Endothelial cell of umbilical vein (primary cell): ENCODE measurements around the gene STK11IP. TPM values are rescaled to one million over a fixed set of nuclear protein-coding genes. Genes with fewer than 3 reads are reported as not detected.

Source experiments
- BruUV-seq: library from RNA; stranded (reverse); fragments of 400-500 nt; replicated peaks from 2 replicates; lab custom pipeline; 2021; lab: Mats Ljungman, UMichigan
- CTCF ChIA-PET: fragments of 300-600, 350-600 bp; sonication (Branson Sonifier 250); formaldehyde crosslinking; loops from one replicate; lab custom pipeline; 2021; ENCODE audit warnings: antibody characterized with exemption, inconsistent platforms; lab: Charles Lee
- POLR2A ChIA-PET: fragments of 300-600, 350-600 bp; sonication (Branson Sonifier 250); formaldehyde crosslinking; loops from one replicate; lab custom pipeline; 2021; ENCODE audit warnings: antibody characterized with exemption, inconsistent platforms; lab: Charles Lee
- DNase-seq: peaks from one replicate; pipeline ENCODE4 v3.0.0-alpha.2; 2011; ENCODE audit warnings: low read depth, low spot score
- FAIRE-seq: peaks from 2 replicates; lab custom pipeline; 2011; peaks lifted over from hg19 to GRCh38; lab: Jason Lieb, UNC
- H2AFZ ChIP-seq: 2 replicates; pipeline ENCODE4 v1.6.0; 2012; ENCODE audit warnings: low read depth, low read length, control low read depth, inconsistent platforms
- H3K27ac ChIP-seq: 2 replicates; pipeline ENCODE4 v1.5.1; 2011; ENCODE audit warnings: low read depth, mild to moderate bottlenecking, control low read depth, low read length, moderate library complexity; ENCODE audit not compliant: insufficient read depth
- H3K27me3 ChIP-seq, 2 experiments: 2 replicates each; pipeline versions ENCODE4 v1.6.0 to v1.6.1; 2011; ENCODE audit warnings: low read length in 2 of 2, mixed read lengths in 1 of 2; ENCODE audit not compliant: control insufficient read depth in 2 of 2, insufficient read depth in 2 of 2
- H3K36me3 ChIP-seq, 2 experiments: 2 replicates in 1 of 2; 3 replicates in 1 of 2; pipeline ENCODE4 v1.5.1; 2011; ENCODE audit warnings: low read length in 2 of 2, mild to moderate bottlenecking in 1 of 2, moderate library complexity in 1 of 2; ENCODE audit not compliant: control insufficient read depth in 2 of 2, insufficient read depth in 2 of 2; ENCODE audit errors: extremely low read depth in 1 of 2
- H3K4me1 ChIP-seq: 3 replicates; pipeline ENCODE4 v1.5.1; 2011; ENCODE audit warnings: mild to moderate bottlenecking, low read length; ENCODE audit not compliant: control insufficient read depth, insufficient read depth; ENCODE audit errors: extremely low read depth
- H3K4me2 ChIP-seq: 2 replicates; pipeline ENCODE4 v1.6.1; 2011; ENCODE audit warnings: low read length, control low read depth, mixed read lengths; ENCODE audit not compliant: insufficient read depth
- H3K4me3 ChIP-seq, 3 experiments: fragments of 200-600 bp in 1 of 3; sonication (generic), shearing (Covaris generic) in 1 of 3; replicated peaks in 1 of 3; 2 replicates each; pipeline ENCODE4 v1.5.1; 2011 to 2016; ENCODE audit warnings: control low read depth in 3 of 3, low read length in 3 of 3, mild to moderate bottlenecking in 2 of 3, inconsistent platforms in 1 of 3, low read depth in 1 of 3, moderate library complexity in 1 of 3; ENCODE audit not compliant: insufficient read depth in 1 of 3
- H3K79me2 ChIP-seq: 2 replicates; pipeline ENCODE4 v1.6.0; 2012; ENCODE audit warnings: low read length, inconsistent platforms; ENCODE audit not compliant: control insufficient read depth, insufficient read depth
- H3K9ac ChIP-seq: replicated peaks from 2 replicates; pipeline ENCODE3; 2011; ENCODE audit warnings: low read length, control low read depth; ENCODE audit not compliant: insufficient read depth; ENCODE audit errors: extremely low read depth
- H3K9me1 ChIP-seq: replicated peaks from 3 replicates; pipeline ENCODE4 v1.6.0; 2011; ENCODE audit warnings: mild to moderate bottlenecking, low read length; ENCODE audit not compliant: control insufficient read depth, insufficient read depth; ENCODE audit errors: extremely low read depth
- H3K9me3 ChIP-seq: replicated peaks from 2 replicates; pipeline ENCODE4 v1.5.1; 2012; ENCODE audit warnings: low read length, inconsistent platforms; ENCODE audit not compliant: control insufficient read depth, insufficient read depth
- H4K20me1 ChIP-seq: replicated peaks from 2 replicates; pipeline ENCODE3; 2011; ENCODE audit warnings: mild to moderate bottlenecking, low read length; ENCODE audit not compliant: control insufficient read depth, insufficient read depth; ENCODE audit errors: extremely low read depth
- CTCF ChIP-seq, 2 donors: IDR thresholded peaks; 1 replicate in 1 of 2; 2 replicates in 1 of 2; pipeline ENCODE4 v1.5.1; 2011; ENCODE audit warnings: low read length in 2 of 2, mild to moderate bottlenecking in 2 of 2, moderate library complexity in 2 of 2, control low read depth in 1 of 2, inconsistent platforms in 1 of 2, low read depth in 1 of 2; ENCODE audit not compliant: insufficient read depth in 1 of 2; ENCODE audit errors: extremely low read depth in 1 of 2
- EZH2 ChIP-seq: IDR thresholded peaks from 2 replicates; pipeline ENCODE4 v1.6.1; 2012; ENCODE audit warnings: borderline replicate concordance, low read depth, mild to moderate bottlenecking, moderate library complexity, low read length, inconsistent platforms; ENCODE audit not compliant: severe bottlenecking
- FOS ChIP-seq: IDR thresholded peaks from 2 replicates; pipeline ENCODE4 v1.6.1; 2011; ENCODE audit warnings: mild to moderate bottlenecking, low read length, moderate library complexity, borderline replicate concordance; ENCODE audit not compliant: insufficient read depth
- GATA2 ChIP-seq: IDR thresholded peaks from 2 replicates; pipeline ENCODE4 v1.7.0; 2011; ENCODE audit warnings: low read depth, mild to moderate bottlenecking, moderate library complexity, mixed read lengths, low read length; ENCODE audit not compliant: insufficient read length, insufficient read depth
- JUN ChIP-seq: IDR thresholded peaks from 2 replicates; pipeline ENCODE4 v1.6.1; 2011; ENCODE audit warnings: borderline replicate concordance, low read depth; ENCODE audit not compliant: insufficient read length, insufficient read depth
- MAX ChIP-seq: IDR thresholded peaks from 2 replicates; pipeline ENCODE4 v1.6.1; 2011; ENCODE audit not compliant: insufficient read depth, insufficient read length
- MYC ChIP-seq: IDR thresholded peaks from one replicate; pipeline ENCODE4 v1.6.1; 2011; ENCODE audit warnings: mild to moderate bottlenecking, low read depth, low read length
- POLR2A ChIP-seq: IDR thresholded peaks from 2 replicates; pipeline ENCODE4 v1.6.1; 2012; ENCODE audit warnings: low read depth, mild to moderate bottlenecking, control low read depth, low read length
- POLR2AphosphoS5 ChIP-seq: IDR thresholded peaks from 2 replicates; pipeline ENCODE4 v1.6.1; 2012; ENCODE audit warnings: low read depth, mild to moderate bottlenecking, control low read depth, low read length, moderate library complexity; ENCODE audit not compliant: insufficient read depth
- dilution Hi-C: fragments of 300-500 bp; cut with MboI; formaldehyde crosslinking; loops from one replicate; pipeline ENCODE4 v1.15.0; 2019; ENCODE audit warnings: low sequenced_read_pairs; ENCODE audit not compliant: extremely low pct_ligation_motif_present
- intact Hi-C: fragments of 100-400 bp; cut with micrococcal nuclease; formaldehyde crosslinking; loops from one replicate; pipeline ENCODE4 v1.10.0; 2022
- polyA plus RNA-seq, 4 experiments: library from polyadenylated mRNA; depleted of rRNA in 3 of 4; stranded (reverse) in 3 of 4; unstranded in 1 of 4; fragments of >200 nt; gene quantifications; 2 replicates each; pipeline versions ENCODE4 v1.2.1 to v1.2.3, GENCODE V29; 2011 to 2012; ENCODE audit warnings: missing spikeins in 1 of 4
- total RNA-seq: library from RNA; stranded (reverse); gene quantifications from 2 replicates; pipeline ENCODE4 v1.2.3, GENCODE V29; 2021

The STK11IP gene
- total and polyA plus RNA-seq, 2 donors (not counting 3 experiments of a cell fraction or from before 2014, with no cell fraction given): 17.7 to 19.2 TPM

- no peak overlapping the region for H3K9ac ChIP-seq
- H3K4me3 ChIP-seq: no peak overlapping the region
- no peak overlapping the region for H3K4me2 ChIP-seq
- no peak overlapping the region for H3K27ac ChIP-seq
- FAIRE-seq (no peak), DNase-seq (no peak)
- H4K20me1 ChIP-seq: no peaks in the 10 kb centered on the region
- peaks cover 22 to 35% of the 10 kb centered on the region in 2 experiments for H3K27me3 ChIP-seq
- no peaks in the 10 kb centered on the region for H3K9me1 ChIP-seq
- H3K4me1 ChIP-seq: no peaks in the 10 kb centered on the region
- POLR2A ChIA-PET: no interaction called here
- intact Hi-C loops (no loop called here), dilution Hi-C loops (no loop called here)
- no peak for TF ChIP-seq MAX
- TF ChIP-seq FOS: no peak
- no peak for TF ChIP-seq EZH2
- no peak for TF ChIP-seq JUN
- TF ChIP-seq GATA2: no peak
- H3K36me3 ChIP-seq: no peaks in the 10 kb centered on the region
- no peaks in the 10 kb centered on the region for H3K9me3 ChIP-seq
- CTCF ChIA-PET: interaction anchor here (2.8 kb wide), 1 partner anchor 13 kb away, joined by 14 read pairs; no protein-coding TSS in a partner anchor
- BruUV-seq: no TSS peak
- no peaks in the 10 kb centered on the region for H3K79me2 ChIP-seq
- H2AFZ ChIP-seq: no peak overlapping the region
Measured at GRCh38 chr2:219573166-219573565, 24.5 kb upstream of the STK11IP start.

- intact Hi-C loops: no loop called here
Measured at GRCh38 chr2:219574484-219575311, 23.0 kb upstream of the STK11IP start.

More at GRCh38 chr2:219574484-219575311, 23.0 kb upstream of the STK11IP start:
- Histone ChIP-seq H4K20me1 (no peaks in the 10 kb centered on the region), H3K36me3 (no peaks in the 10 kb centered on the region), H3K9ac (no peak overlapping the region), H3K9me1 (no peaks in the 10 kb centered on the region), H3K27ac (no peak overlapping the region), H3K27me3 (peaks cover 31 to 35% of the 10 kb centered on the region in 2 experiments), H3K4me2 (no peak overlapping the region), H3K4me3 (no peak overlapping the region), H3K4me1 (no peaks in the 10 kb centered on the region), H3K9me3 (no peaks in the 10 kb centered on the region), H3K79me2 (no peaks in the 10 kb centered on the region), H2AFZ (no peak overlapping the region)
- dilution Hi-C loops: no loop called here
- FAIRE-seq: no peak
- CTCF ChIA-PET: interaction anchor here (2.8 kb wide), 1 partner anchor 15 kb away, joined by 14 read pairs; no protein-coding TSS in a partner anchor
- BruUV-seq: no TSS peak
- DNase-seq: no peak
- TF ChIP-seq POLR2A (no peak), EZH2 (no peak), POLR2AphosphoS5 (no peak), FOS (no peak), JUN (no peak), GATA2 (no peak), MAX (no peak), CTCF (IDR thresholded peaks at IDR 0.05; ENCODE audit: extremely low read depth in 1 of 2, insufficient read depth in 1 of 2, low read depth in 1 of 2, low read length in 2 of 2) (no peak), MYC (no peak)
- POLR2A ChIA-PET: no interaction called here
